Measurements from ENCODE around the gene INO80D. TPM values are rescaled to one million over a fixed set of nuclear protein-coding genes. Genes with fewer than 3 reads are reported as not detected.
A peak's percentile ranks its signal among the peaks of the same experiment; 100 is the strongest.

INO80D gene
- total and polyA plus RNA-seq, 2 of the 13 experiments (the other 11 are each of a cell fraction or from before 2014, with no cell fraction given): 7.6 to 7.9 TPM

GRCh38 chr2:206084870-206085741, 868 bp downstream of the INO80D start (continued):
- TF ChIP-seq PAXIP1 (CRISPR knock-in tag; conservative IDR thresholded peaks at IDR 0.05) (no peak), CBX5 (CRISPR knock-in tag; IDR thresholded peaks at IDR 0.05; ENCODE audit: borderline replicate concordance) (no peak), ZBTB42 (CRISPR knock-in tag; IDR thresholded peaks at IDR 0.05) (no peak), ZBTB49 (CRISPR knock-in tag; IDR thresholded peaks at IDR 0.05; ENCODE audit: borderline replicate concordance) (no peak), RFX1 (IDR thresholded peaks at IDR 0.05) (no peak), RBFOX2 (IDR thresholded peaks at IDR 0.05; ENCODE audit: low read depth, low read length) (peak; percentile 72), MIER3 (CRISPR knock-in tag; IDR thresholded peaks at IDR 0.05; ENCODE audit: borderline replicate concordance) (no peak; the same call in 1 of the 2 replicates), HMGA1 (CRISPR knock-in tag; conservative IDR thresholded peaks at IDR 0.05) (no peak), CEBPG (CRISPR knock-in tag; IDR thresholded peaks at IDR 0.05) (no peak), ZNF251 (CRISPR knock-in tag; IDR thresholded peaks at IDR 0.05) (no peak), POGK (CRISPR knock-in tag; conservative IDR thresholded peaks at IDR 0.05) (no peak), PAX8 (CRISPR knock-in tag; IDR thresholded peaks at IDR 0.05; ENCODE audit: borderline replicate concordance) (no peak; the same call in 1 of the 2 replicates), SIN3B (IDR thresholded peaks at IDR 0.05; ENCODE audit: low read length) (no peak), HDAC1 (CRISPR knock-in tag; IDR thresholded peaks at IDR 0.05) (no peak), SETDB1 (CRISPR knock-in tag; IDR thresholded peaks at IDR 0.05; ENCODE audit: borderline replicate concordance) (no peak), ZBTB39 (CRISPR knock-in tag; IDR thresholded peaks at IDR 0.05) (no peak), ZNF484 (CRISPR knock-in tag; IDR thresholded peaks at IDR 0.05; ENCODE audit: borderline replicate concordance, low read depth) (no peak), POLR2AphosphoS5 (IDR thresholded peaks at IDR 0.05; ENCODE audit: low read depth, low read length) (no peak), KMT2A (CRISPR knock-in tag; IDR thresholded peaks at IDR 0.05) (no peak; the same call in 1 of the 2 replicates), ZNF501 (CRISPR knock-in tag; IDR thresholded peaks at IDR 0.05) (peak; percentile 49; the same call in 1 of the 2 replicates)

Data from HepG2 (cell line).